K562 (cell line): Measurements from ENCODE around the gene MT4. TPM values are rescaled to one million over a fixed set of nuclear protein-coding genes. Genes with fewer than 3 reads are reported as not detected.

Source experiments
- HNRNPLL ChIP-seq: fragments of 200-400 bp; formaldehyde crosslinking; IDR thresholded peaks from 2 replicates; pipeline ENCODE4 v1.6.1; 2017; ENCODE audit warnings: low read length, low read depth, mild to moderate bottlenecking; ENCODE audit not compliant: poor library complexity, severe bottlenecking
- ZNF212 ChIP-seq: fragments of 450-650 bp; formaldehyde crosslinking; IDR thresholded peaks from 2 replicates; pipeline ENCODE4 v1.4.0; 2020; ENCODE audit warnings: mild to moderate bottlenecking
- ZNF316 ChIP-seq: fragments of 450-650 bp; IDR thresholded peaks from 2 replicates; pipeline ENCODE4 v1.6.1; 2016
- polyA plus RNA-seq, 8 experiments: library from polyadenylated mRNA; depleted of rRNA in 4 of 8; stranded (reverse) in 5 of 8; unstranded in 3 of 8; fragments of >200 nt; fragmentation: Nextera tagmentation in 2 of 8; fragmentation: Illumina TruSeq in 1 of 8; extraction: Ambion mirVana in 2 of 8; extraction: Trizol in 1 of 8; gene quantifications; 2 replicates each; pipeline versions ENCODE4 v1.2.1 to v1.2.3, GENCODE V29; 2011 to 2014; ENCODE audit warnings: inconsistent platforms in 1 of 8, missing spikeins in 1 of 8
- total RNA-seq, 7 experiments: library from RNA; depleted of rRNA in 6 of 7; stranded (reverse); fragments of >200 nt in 6 of 7; fragmentation: Illumina TruSeq in 2 of 7; extraction: Trizol in 2 of 7; gene quantifications; 2 replicates each; pipeline versions ENCODE4 v1.2.1 to v1.2.3, GENCODE V29; 2011 to 2021; ENCODE audit warnings: low replicate concordance in 1 of 7
- TF ChIP-seq, protein P1 (sequence below): fragments of 450-650 bp; IDR thresholded peaks from 2 replicates; pipeline ENCODE4 v1.6.1; 2016; ENCODE audit warnings: mild to moderate bottlenecking
- TF ChIP-seq, protein P2 (sequence below): fragments of 450-650 bp; formaldehyde crosslinking; IDR thresholded peaks from 2 replicates; pipeline ENCODE4 v1.4.0; 2020; ENCODE audit warnings: mild to moderate bottlenecking, moderate library complexity
- TF ChIP-seq, protein P3 (sequence below), 2 experiments: fragments of 450-650 bp; IDR thresholded peaks; 2 replicates each; pipeline ENCODE4 v1.6.1; 2018; ENCODE audit warnings: mild to moderate bottlenecking in 2 of 2, low read depth in 1 of 2; ENCODE audit not compliant: partially characterized antibody in 2 of 2

Gene MT4
- total and polyA plus RNA-seq, 9 of the 15 experiments (the other 6 are each of a cell fraction or from before 2014, with no cell fraction given) = not detected

DNA sequence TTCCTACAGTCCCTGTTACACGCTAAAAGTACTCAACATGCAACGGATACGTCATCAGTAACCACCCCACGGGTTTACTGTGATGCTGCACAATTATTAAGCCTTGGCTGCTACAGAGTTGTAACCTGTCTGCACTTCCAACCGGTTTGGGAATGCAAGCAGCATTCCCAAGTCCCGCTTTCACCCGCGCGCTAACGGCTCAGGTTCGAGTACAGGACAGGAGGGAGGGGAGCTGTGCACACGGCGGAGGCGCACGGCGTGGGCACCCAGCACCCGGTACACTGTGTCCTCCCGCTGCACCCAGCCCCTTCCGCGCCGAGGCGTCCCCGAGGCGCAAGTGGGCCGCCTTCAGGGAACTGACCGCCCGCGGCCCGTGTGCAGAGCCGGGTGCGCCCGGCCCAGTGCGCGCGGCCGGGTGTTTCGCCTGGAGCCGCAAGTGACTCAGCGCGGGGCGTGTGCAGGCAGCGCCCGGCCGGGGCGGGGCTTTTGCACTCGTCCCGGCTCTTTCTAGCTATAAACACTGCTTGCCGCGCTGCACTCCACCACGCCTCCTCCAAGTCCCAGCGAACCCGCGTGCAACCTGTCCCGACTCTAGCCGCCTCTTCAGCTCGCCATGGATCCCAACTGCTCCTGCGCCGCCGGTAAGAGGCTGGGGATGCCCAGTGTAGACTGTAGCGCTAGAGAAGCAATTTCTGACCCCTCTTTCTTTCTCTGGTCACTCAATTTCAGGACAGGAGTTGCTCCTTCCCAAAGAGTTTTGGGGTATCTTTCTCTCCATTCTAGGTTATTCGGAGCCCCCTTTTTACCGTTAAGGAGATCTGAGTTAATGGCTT is 43.4 kb downstream of the MT4 start, which contains the start of gene MT2A (continued):
- TF ChIP-seq, protein P1, sequence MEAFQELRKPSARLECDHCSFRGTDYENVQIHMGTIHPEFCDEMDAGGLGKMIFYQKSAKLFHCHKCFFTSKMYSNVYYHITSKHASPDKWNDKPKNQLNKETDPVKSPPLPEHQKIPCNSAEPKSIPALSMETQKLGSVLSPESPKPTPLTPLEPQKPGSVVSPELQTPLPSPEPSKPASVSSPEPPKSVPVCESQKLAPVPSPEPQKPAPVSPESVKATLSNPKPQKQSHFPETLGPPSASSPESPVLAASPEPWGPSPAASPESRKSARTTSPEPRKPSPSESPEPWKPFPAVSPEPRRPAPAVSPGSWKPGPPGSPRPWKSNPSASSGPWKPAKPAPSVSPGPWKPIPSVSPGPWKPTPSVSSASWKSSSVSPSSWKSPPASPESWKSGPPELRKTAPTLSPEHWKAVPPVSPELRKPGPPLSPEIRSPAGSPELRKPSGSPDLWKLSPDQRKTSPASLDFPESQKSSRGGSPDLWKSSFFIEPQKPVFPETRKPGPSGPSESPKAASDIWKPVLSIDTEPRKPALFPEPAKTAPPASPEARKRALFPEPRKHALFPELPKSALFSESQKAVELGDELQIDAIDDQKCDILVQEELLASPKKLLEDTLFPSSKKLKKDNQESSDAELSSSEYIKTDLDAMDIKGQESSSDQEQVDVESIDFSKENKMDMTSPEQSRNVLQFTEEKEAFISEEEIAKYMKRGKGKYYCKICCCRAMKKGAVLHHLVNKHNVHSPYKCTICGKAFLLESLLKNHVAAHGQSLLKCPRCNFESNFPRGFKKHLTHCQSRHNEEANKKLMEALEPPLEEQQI = no peak
- TF ChIP-seq, protein P2, sequence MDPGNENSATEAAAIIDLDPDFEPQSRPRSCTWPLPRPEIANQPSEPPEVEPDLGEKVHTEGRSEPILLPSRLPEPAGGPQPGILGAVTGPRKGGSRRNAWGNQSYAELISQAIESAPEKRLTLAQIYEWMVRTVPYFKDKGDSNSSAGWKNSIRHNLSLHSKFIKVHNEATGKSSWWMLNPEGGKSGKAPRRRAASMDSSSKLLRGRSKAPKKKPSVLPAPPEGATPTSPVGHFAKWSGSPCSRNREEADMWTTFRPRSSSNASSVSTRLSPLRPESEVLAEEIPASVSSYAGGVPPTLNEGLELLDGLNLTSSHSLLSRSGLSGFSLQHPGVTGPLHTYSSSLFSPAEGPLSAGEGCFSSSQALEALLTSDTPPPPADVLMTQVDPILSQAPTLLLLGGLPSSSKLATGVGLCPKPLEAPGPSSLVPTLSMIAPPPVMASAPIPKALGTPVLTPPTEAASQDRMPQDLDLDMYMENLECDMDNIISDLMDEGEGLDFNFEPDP = no peak
- TF ChIP-seq, protein P3, sequence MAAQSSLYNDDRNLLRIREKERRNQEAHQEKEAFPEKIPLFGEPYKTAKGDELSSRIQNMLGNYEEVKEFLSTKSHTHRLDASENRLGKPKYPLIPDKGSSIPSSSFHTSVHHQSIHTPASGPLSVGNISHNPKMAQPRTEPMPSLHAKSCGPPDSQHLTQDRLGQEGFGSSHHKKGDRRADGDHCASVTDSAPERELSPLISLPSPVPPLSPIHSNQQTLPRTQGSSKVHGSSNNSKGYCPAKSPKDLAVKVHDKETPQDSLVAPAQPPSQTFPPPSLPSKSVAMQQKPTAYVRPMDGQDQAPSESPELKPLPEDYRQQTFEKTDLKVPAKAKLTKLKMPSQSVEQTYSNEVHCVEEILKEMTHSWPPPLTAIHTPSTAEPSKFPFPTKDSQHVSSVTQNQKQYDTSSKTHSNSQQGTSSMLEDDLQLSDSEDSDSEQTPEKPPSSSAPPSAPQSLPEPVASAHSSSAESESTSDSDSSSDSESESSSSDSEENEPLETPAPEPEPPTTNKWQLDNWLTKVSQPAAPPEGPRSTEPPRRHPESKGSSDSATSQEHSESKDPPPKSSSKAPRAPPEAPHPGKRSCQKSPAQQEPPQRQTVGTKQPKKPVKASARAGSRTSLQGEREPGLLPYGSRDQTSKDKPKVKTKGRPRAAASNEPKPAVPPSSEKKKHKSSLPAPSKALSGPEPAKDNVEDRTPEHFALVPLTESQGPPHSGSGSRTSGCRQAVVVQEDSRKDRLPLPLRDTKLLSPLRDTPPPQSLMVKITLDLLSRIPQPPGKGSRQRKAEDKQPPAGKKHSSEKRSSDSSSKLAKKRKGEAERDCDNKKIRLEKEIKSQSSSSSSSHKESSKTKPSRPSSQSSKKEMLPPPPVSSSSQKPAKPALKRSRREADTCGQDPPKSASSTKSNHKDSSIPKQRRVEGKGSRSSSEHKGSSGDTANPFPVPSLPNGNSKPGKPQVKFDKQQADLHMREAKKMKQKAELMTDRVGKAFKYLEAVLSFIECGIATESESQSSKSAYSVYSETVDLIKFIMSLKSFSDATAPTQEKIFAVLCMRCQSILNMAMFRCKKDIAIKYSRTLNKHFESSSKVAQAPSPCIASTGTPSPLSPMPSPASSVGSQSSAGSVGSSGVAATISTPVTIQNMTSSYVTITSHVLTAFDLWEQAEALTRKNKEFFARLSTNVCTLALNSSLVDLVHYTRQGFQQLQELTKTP (IDR thresholded peaks at IDR 0.05; ENCODE audit: low read depth in 1 of 2, partially characterized antibody in 2 of 2) = no peak
- TF ChIP-seq ZNF212 (CRISPR knock-in tag) = 0 out of 2 replicates have a peak, but pooled peaks have one; percentile 55
- peak; percentile 41 for TF ChIP-seq HNRNPLL
- TF ChIP-seq ZNF316 = peak; percentile 55
